GM23338 (cell line): ENCODE results near the gene KRTAP10-5. TPM values are rescaled to one million over a fixed set of nuclear protein-coding genes. Genes with fewer than 3 reads are reported as not detected.

Experiments
- ATAC-seq: fragments of 200-7000 bp; cut with Tn5 transposase; 3 replicates; pipeline ENCODE4 v1.9.1; 2020
- DNase-seq: peaks from one replicate; pipeline ENCODE4 v3.0.0-alpha.2; 2015; ENCODE audit warnings: low spot score
- H2AFZ ChIP-seq: fragments of 200-600 bp; sonication (generic); 2 replicates; pipeline ENCODE4 v1.8.0; 2016; ENCODE audit warnings: antibody characterized with exemption, mild to moderate bottlenecking, moderate library complexity
- H3F3A ChIP-seq: fragments of 200-600 bp; sonication (generic); replicated peaks from 2 replicates; pipeline ENCODE4 v1.8.0; 2017; ENCODE audit warnings: antibody characterized with exemption, mixed run types, low read depth
- H3K27ac ChIP-seq: fragments of 200-600 bp; sonication (generic); 2 replicates; pipeline ENCODE4 v1.6.1; 2016; ENCODE audit warnings: low read depth
- H3K27me3 ChIP-seq: fragments of 200-600 bp; sonication (generic); 2 replicates; pipeline ENCODE4 v1.8.0; 2016; ENCODE audit warnings: mild to moderate bottlenecking, mixed run types, moderate library complexity; ENCODE audit not compliant: insufficient read depth
- H3K36me3 ChIP-seq: fragments of 200-600 bp; sonication (generic); 2 replicates; pipeline ENCODE4 v1.8.0; 2016; ENCODE audit warnings: mild to moderate bottlenecking; ENCODE audit not compliant: insufficient read depth
- H3K4me1 ChIP-seq: fragments of 200-600 bp; sonication (generic); 2 replicates; pipeline ENCODE4 v1.8.0; 2016; ENCODE audit warnings: mild to moderate bottlenecking, moderate library complexity; ENCODE audit not compliant: insufficient read depth
- H3K4me2 ChIP-seq: fragments of 200-600 bp; sonication (generic); 2 replicates; pipeline ENCODE4 v1.7.1; 2017; ENCODE audit warnings: mixed run types
- H3K4me3 ChIP-seq: fragments of 200-600 bp; sonication (generic); 2 replicates; pipeline ENCODE4 v1.6.1; 2016; ENCODE audit warnings: mixed run types
- H3K79me2 ChIP-seq: fragments of 200-600 bp; sonication (generic); replicated peaks from 2 replicates; pipeline ENCODE4 v1.8.0; 2017; ENCODE audit warnings: mild to moderate bottlenecking; ENCODE audit not compliant: insufficient read depth
- H3K9me2 ChIP-seq: fragments of 200-600 bp; sonication (generic); 2 replicates; pipeline ENCODE4 v1.8.0; 2017; ENCODE audit not compliant: insufficient read depth
- H4K20me1 ChIP-seq: fragments of 200-600 bp; sonication (generic); replicated peaks from 2 replicates; pipeline ENCODE4 v1.8.0; 2017; ENCODE audit warnings: mild to moderate bottlenecking; ENCODE audit not compliant: insufficient read depth
- H3K27ac Mint-ChIP-seq: 2 replicates; pipeline ENCODE4 v1.8.0; 2020; ENCODE audit warnings: inconsistent platforms, mild to moderate bottlenecking, moderate library complexity, mixed read lengths
- H3K27me3 Mint-ChIP-seq: 3 replicates; pipeline ENCODE4 v1.8.0; 2022; ENCODE audit warnings: low read depth, mild to moderate bottlenecking, moderate library complexity, mixed read lengths, inconsistent platforms; ENCODE audit not compliant: insufficient read depth, poor library complexity
- H3K36me3 Mint-ChIP-seq: 3 replicates; pipeline ENCODE4 v1.8.0; 2021; ENCODE audit warnings: low read depth, mild to moderate bottlenecking, inconsistent platforms, moderate library complexity, mixed read lengths
- H3K4me1 Mint-ChIP-seq: 3 replicates; pipeline ENCODE4 v1.8.0; 2020; ENCODE audit warnings: mild to moderate bottlenecking, inconsistent platforms, mixed read lengths
- H3K4me3 Mint-ChIP-seq: 3 replicates; pipeline ENCODE4 v1.8.0; 2021; ENCODE audit warnings: moderate library complexity, mild to moderate bottlenecking, inconsistent platforms, mixed read lengths
- H3K9me3 Mint-ChIP-seq: 3 replicates; pipeline ENCODE4 v1.8.0; 2020; ENCODE audit warnings: moderate library complexity, mild to moderate bottlenecking, inconsistent platforms, mixed read lengths
- CREB1 ChIP-seq: fragments of 250-450 bp; sonication (Bioruptor Pico); IDR thresholded peaks from 2 replicates; pipeline ENCODE4 v1.5.0; 2020; ENCODE audit warnings: low read depth, mild to moderate bottlenecking, moderate library complexity
- CTCF ChIP-seq, 2 experiments: fragments of 200-600 bp in 1 of 2; sonication (generic) in 1 of 2; conservative IDR thresholded peaks; 2 replicates each; pipeline versions ENCODE4 v1.5.1 to v1.6.1; 2016 to 2017; ENCODE audit warnings: antibody characterized with exemption in 2 of 2, low read depth in 2 of 2, mild to moderate bottlenecking in 2 of 2, moderate library complexity in 1 of 2
- ETS1 ChIP-seq: IDR thresholded peaks from 2 replicates; pipeline ENCODE4 v1.6.1; 2016; ENCODE audit warnings: antibody characterized with exemption
- EZH2 ChIP-seq: fragments of 200-600 bp; sonication (generic); IDR thresholded peaks from one replicate; pipeline ENCODE4 v1.8.0; 2017; ENCODE audit warnings: antibody characterized with exemption, mild to moderate bottlenecking, low read depth; ENCODE audit not compliant: unreplicated experiment
- EZH2phosphoT487 ChIP-seq: fragments of 200-600 bp; sonication (generic); IDR thresholded peaks from one replicate; pipeline ENCODE4 v1.8.1; 2018; ENCODE audit warnings: antibody characterized with exemption; ENCODE audit not compliant: unreplicated experiment
- JUNB ChIP-seq: IDR thresholded peaks from one replicate; pipeline ENCODE4 v1.6.1; 2016; ENCODE audit warnings: antibody characterized with exemption; ENCODE audit not compliant: unreplicated experiment
- NANOG ChIP-seq: IDR thresholded peaks from 2 replicates; pipeline ENCODE4 v1.6.1; 2016; ENCODE audit warnings: antibody characterized with exemption, borderline replicate concordance
- POLR2AphosphoS5 ChIP-seq: IDR thresholded peaks from 2 replicates; pipeline ENCODE4 v1.6.1; 2016; ENCODE audit warnings: antibody characterized with exemption, low read depth
- REST ChIP-seq: IDR thresholded peaks from one replicate; pipeline ENCODE4 v1.6.1; 2018; ENCODE audit warnings: antibody characterized with exemption; ENCODE audit not compliant: unreplicated experiment
- STAT1 ChIP-seq: IDR thresholded peaks from one replicate; pipeline ENCODE4 v1.6.1; 2016; ENCODE audit warnings: antibody characterized with exemption; ENCODE audit not compliant: unreplicated experiment
- ZNF114 ChIP-seq: fragments of 250-450 bp; sonication (Bioruptor Pico); IDR thresholded peaks from 2 replicates; pipeline ENCODE4 v1.5.0; 2020; ENCODE audit warnings: mild to moderate bottlenecking, moderate library complexity
- ZNF331 ChIP-seq: fragments of 250-450 bp; sonication (Bioruptor Pico); IDR thresholded peaks from 2 replicates; pipeline ENCODE4 v1.5.0; 2020; ENCODE audit warnings: low read depth, mild to moderate bottlenecking, moderate library complexity
- ZNF462 ChIP-seq: fragments of 250-450 bp; sonication (Bioruptor Pico); IDR thresholded peaks from 2 replicates; pipeline ENCODE4 v1.5.0; 2020; ENCODE audit warnings: mild to moderate bottlenecking, moderate library complexity
- polyA plus RNA-seq: library from polyadenylated mRNA; unstranded; fragments of >200 nt; fragmentation: Nextera tagmentation; extraction: Ambion mirVana; gene quantifications from 2 replicates; pipeline ENCODE4 v1.2.1, GENCODE V29; 2016
- total RNA-seq: library from RNA; depleted of rRNA; stranded (reverse); fragments of >200 nt; shearing (Covaris generic); gene quantifications from 2 replicates; pipeline ENCODE4 v1.2.3, GENCODE V29; 2014

KRTAP10-5 gene
- total and polyA plus RNA-seq, 2 experiments from 2014 or later = not detected

GRCh38 chr21:44533121-44533890 is 47.1 kb downstream of the KRTAP10-5 start:
- Mint-ChIP-seq H3K36me3 (no peaks in the 10 kb centered on the region), H3K27me3 (peaks cover 6% of the 10 kb centered on the region), H3K4me3 (no peak overlapping the region), H3K27ac (no peak overlapping the region; the same call in 1 of the 2 replicates), H3K4me1 (peaks cover 3% of the 10 kb centered on the region; the same call in 2 of the 3 replicates), H3K9me3 (peaks cover 4% of the 10 kb centered on the region; the same call in 1 of the 3 replicates)
- no peak overlapping the region for H3K4me2 ChIP-seq
- H3K27me3 ChIP-seq = no peaks in the 10 kb centered on the region
- no peaks in the 10 kb centered on the region for H3K79me2 ChIP-seq
- no peak for DNase-seq
- H3K4me3 ChIP-seq = no peak overlapping the region
- no peak for TF ChIP-seq CREB1 (CRISPR knock-in tag)
- TF ChIP-seq REST = no peak
- no peak for TF ChIP-seq EZH2phosphoT487
- TF ChIP-seq JUNB = no peak
- TF ChIP-seq ZNF331 (CRISPR knock-in tag) = no peak
- TF ChIP-seq STAT1 = no peak
- TF ChIP-seq ZNF462 = no peak
- no peak for TF ChIP-seq CTCF (conservative IDR thresholded peaks at IDR 0.05; ENCODE audit: low read depth in 2 of 2)
- no peak for TF ChIP-seq ZNF114
- TF ChIP-seq EZH2 = no peak
- TF ChIP-seq POLR2AphosphoS5 = no peak
- TF ChIP-seq ETS1 = no peak
- TF ChIP-seq NANOG = no peak
- peak; percentile 19 for ATAC-seq
- no peaks in the 10 kb centered on the region for H3K36me3 ChIP-seq
- H4K20me1 ChIP-seq = no peaks in the 10 kb centered on the region
- no peaks in the 10 kb centered on the region for H3K9me2 ChIP-seq
- H3K4me1 ChIP-seq = no peaks in the 10 kb centered on the region
- no peaks in the 10 kb centered on the region for H3F3A ChIP-seq
- no peak overlapping the region for H2AFZ ChIP-seq
- no peak overlapping the region for H3K27ac ChIP-seq
